Tibial nerve (tissue), 4 donors: ENCODE measurements around the gene ATP13A1. TPM values are rescaled to one million over a fixed set of nuclear protein-coding genes. Genes with fewer than 3 reads are reported as not detected.
A peak's percentile ranks its signal among the peaks of the same experiment; 100 is the strongest.

ENCODE experiments used
- DNase-seq, 2 donors: peaks; one replicate each; pipeline ENCODE4 v3.0.0-alpha.2; 2019; ENCODE audit warnings: low spot score in 2 of 2
- H3K27ac ChIP-seq, 4 donors: fragments of 200-600 bp; sonication (generic) in 3 of 4; one replicate each; pipeline ENCODE4 v1.5.1; 2017 to 2019; ENCODE audit warnings: mild to moderate bottlenecking in 1 of 4
- H3K27me3 ChIP-seq, 2 donors: fragments of 200-600 bp; sonication (generic) in 1 of 2; one replicate each; pipeline versions ENCODE4 v1.5.1 to v1.6.0; 2017 to 2019
- H3K36me3 ChIP-seq, 3 donors: fragments of 200-600 bp; sonication (generic); one replicate each; pipeline ENCODE4 v1.5.1; 2018 to 2019
- H3K4me1 ChIP-seq, 4 donors: fragments of 200-600 bp; sonication (generic) in 3 of 4; one replicate each; pipeline ENCODE4 v1.5.1; 2017 to 2019
- H3K4me3 ChIP-seq, 4 donors: fragments of 200-600 bp; sonication (generic) in 3 of 4; one replicate each; pipeline ENCODE4 v1.5.1; 2017 to 2019; ENCODE audit warnings: mild to moderate bottlenecking in 1 of 4, moderate library complexity in 1 of 4
- H3K9me3 ChIP-seq, 4 donors: fragments of 200-600 bp; sonication (generic) in 3 of 4; one replicate each; pipeline ENCODE4 v1.5.1; 2017 to 2019
- EP300 ChIP-seq, 2 donors: sonication (generic); formaldehyde crosslinking; IDR thresholded peaks; one replicate each; pipeline ENCODE4 v1.6.1; 2017; ENCODE audit warnings: antibody characterized with exemption in 2 of 2, mild to moderate bottlenecking in 1 of 2
- POLR2A ChIP-seq, 2 donors: fragments of 450-650 bp; IDR thresholded peaks; one replicate each; pipeline ENCODE4 v1.6.1; 2017; ENCODE audit warnings: antibody characterized with exemption in 2 of 2, mild to moderate bottlenecking in 2 of 2, moderate library complexity in 2 of 2
- WGBS, 2 donors: methylation state at CpG; one replicate each; pipeline ENCODE4 v1.1.5; 2018; 5-methylcytosine and 5-hydroxymethylcytosine counted together
- total RNA-seq, 4 donors: library from RNA; depleted of rRNA; stranded (reverse); fragments of >200 nt; gene quantifications; one replicate each; pipeline ENCODE4 v1.1.0, GENCODE V29; 2016
- TF ChIP-seq, protein P1 (sequence below), 5 experiments: fragments of 200-600 bp in 3 of 5; fragments of 450-650 bp in 2 of 5; sonication (generic) in 3 of 5; IDR thresholded peaks; one replicate each; pipeline ENCODE4 v1.5.1; 2016 to 2019; ENCODE audit warnings: antibody characterized with exemption in 5 of 5, mild to moderate bottlenecking in 3 of 5, moderate library complexity in 2 of 5

The ATP13A1 gene
- total RNA-seq, 4 donors from 2014 or later, result 312 to 705 (median 344) TPM

GRCh38 chr19:19653597-19654147, 9.8 kb downstream of the ATP13A1 start:
- Histone ChIP-seq H3K27me3 (no peaks in the 10 kb centered on the region), H3K36me3 (peaks cover 6 to 100% (median 80%) of the 10 kb centered on the region in 3 donors), H3K27ac (peak overlapping the region in 1 of 4 donors; percentile 36), H3K9me3 (no peaks in the 10 kb centered on the region), H3K4me3 (no peak overlapping the region), H3K4me1 (peaks cover 0 to 15% (median 0%) of the 10 kb centered on the region in 4 donors)
- 96% methylated on average over 23 of the region's 23 CpGs for WGBS, 2 donors
- no peak for TF ChIP-seq EP300 (IDR thresholded peaks at IDR 0.05)
- TF ChIP-seq, protein P1, sequence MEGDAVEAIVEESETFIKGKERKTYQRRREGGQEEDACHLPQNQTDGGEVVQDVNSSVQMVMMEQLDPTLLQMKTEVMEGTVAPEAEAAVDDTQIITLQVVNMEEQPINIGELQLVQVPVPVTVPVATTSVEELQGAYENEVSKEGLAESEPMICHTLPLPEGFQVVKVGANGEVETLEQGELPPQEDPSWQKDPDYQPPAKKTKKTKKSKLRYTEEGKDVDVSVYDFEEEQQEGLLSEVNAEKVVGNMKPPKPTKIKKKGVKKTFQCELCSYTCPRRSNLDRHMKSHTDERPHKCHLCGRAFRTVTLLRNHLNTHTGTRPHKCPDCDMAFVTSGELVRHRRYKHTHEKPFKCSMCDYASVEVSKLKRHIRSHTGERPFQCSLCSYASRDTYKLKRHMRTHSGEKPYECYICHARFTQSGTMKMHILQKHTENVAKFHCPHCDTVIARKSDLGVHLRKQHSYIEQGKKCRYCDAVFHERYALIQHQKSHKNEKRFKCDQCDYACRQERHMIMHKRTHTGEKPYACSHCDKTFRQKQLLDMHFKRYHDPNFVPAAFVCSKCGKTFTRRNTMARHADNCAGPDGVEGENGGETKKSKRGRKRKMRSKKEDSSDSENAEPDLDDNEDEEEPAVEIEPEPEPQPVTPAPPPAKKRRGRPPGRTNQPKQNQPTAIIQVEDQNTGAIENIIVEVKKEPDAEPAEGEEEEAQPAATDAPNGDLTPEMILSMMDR (IDR thresholded peaks at IDR 0.05), result no peak
- no peak for TF ChIP-seq POLR2A (IDR thresholded peaks at IDR 0.05)
- no peak for DNase-seq

GRCh38 chr19:19652482-19653295, 10.8 kb downstream of the ATP13A1 start:
- 64 to 71% methylated on average over 22 to 24 of the region's 24 CpGs for WGBS, 2 donors
- H3K27ac ChIP-seq, result peak overlapping the region in 2 of 4 donors; percentile 15 to 36
- DNase-seq, result no peak
- peaks cover 0 to 14% (median 0%) of the 10 kb centered on the region in 4 donors for H3K4me1 ChIP-seq
- H3K4me3 ChIP-seq, result no peak overlapping the region
- no peaks in the 10 kb centered on the region for H3K27me3 ChIP-seq
- H3K36me3 ChIP-seq, result peaks cover 6 to 100% (median 76%) of the 10 kb centered on the region in 3 donors
- TF ChIP-seq POLR2A (IDR thresholded peaks at IDR 0.05), result no peak
- TF ChIP-seq, protein P1 (IDR thresholded peaks at IDR 0.05), result no peak
- no peak for TF ChIP-seq EP300 (IDR thresholded peaks at IDR 0.05)
- H3K9me3 ChIP-seq, result no peaks in the 10 kb centered on the region

DNA sequence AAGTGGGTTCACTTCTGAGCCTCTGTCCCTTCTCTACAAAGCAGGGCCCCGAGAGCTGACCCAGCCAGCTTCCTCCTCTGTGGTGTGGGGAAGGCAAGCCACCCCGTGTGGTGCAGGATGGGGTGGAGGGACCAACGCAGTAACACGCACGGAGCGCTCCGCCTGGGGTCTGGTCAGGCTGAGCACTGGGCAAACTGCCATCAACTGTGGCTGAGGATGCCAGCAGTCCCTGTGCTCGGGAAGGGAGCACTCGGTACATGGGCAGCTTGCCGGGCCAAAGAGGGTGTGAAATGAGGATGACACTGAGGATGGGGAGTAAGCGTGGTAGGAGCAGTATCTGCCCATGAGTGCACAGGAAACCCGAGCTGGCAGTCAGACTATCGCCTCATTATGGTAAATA, 12.4 kb downstream of the ATP13A1 start:
- Histone ChIP-seq H3K9me3 (no peaks in the 10 kb centered on the region), H3K4me3 (no peak overlapping the region), H3K27ac (peak overlapping the region in 1 of 4 donors; percentile 20), H3K4me1 (peaks cover 0 to 10% (median 0%) of the 10 kb centered on the region in 4 donors), H3K36me3 (peaks cover 14 to 100% (median 74%) of the 10 kb centered on the region in 3 donors), H3K27me3 (no peaks in the 10 kb centered on the region)
- TF ChIP-seq, protein P1 (IDR thresholded peaks at IDR 0.05), result no peak
- TF ChIP-seq EP300 (IDR thresholded peaks at IDR 0.05), result no peak
- TF ChIP-seq POLR2A (IDR thresholded peaks at IDR 0.05), result no peak
- WGBS, 2 donors, result 53 to 60% methylated on average over 13 of the region's 13 CpGs
- DNase-seq, result no peak

GRCh38 chr19:19650331-19650730, 13.1 kb downstream of the ATP13A1 start:
- peaks cover 14 to 100% (median 73%) of the 10 kb centered on the region in 3 donors for H3K36me3 ChIP-seq
- DNase-seq, result no peak

More at GRCh38 chr19:19650331-19650730, 13.1 kb downstream of the ATP13A1 start:
- 92% methylated on average over 7 to 9 of the region's 9 CpGs for WGBS, 2 donors
- Histone ChIP-seq H3K9me3 (no peaks in the 10 kb centered on the region), H3K27ac (no peak overlapping the region), H3K4me1 (peaks cover 0 to 10% (median 0%) of the 10 kb centered on the region in 4 donors), H3K27me3 (no peaks in the 10 kb centered on the region), H3K4me3 (no peak overlapping the region)
- TF ChIP-seq, protein P1 (IDR thresholded peaks at IDR 0.05), result no peak
- TF ChIP-seq EP300 (IDR thresholded peaks at IDR 0.05) (no peak), POLR2A (IDR thresholded peaks at IDR 0.05) (no peak)
